K562 (cell line): Measurements from ENCODE around the gene SNRNP200. TPM values are rescaled to one million over a fixed set of nuclear protein-coding genes. Genes with fewer than 3 reads are reported as not detected.

ENCODE experiments used
- ARID4B ChIP-seq: sonication (generic); formaldehyde crosslinking; IDR thresholded peaks from 2 replicates; pipeline ENCODE4 v1.8.0; 2022; ENCODE audit warnings: mild to moderate bottlenecking, missing genetic modification reagents
- BMI1 ChIP-seq: fragments of 150-350 bp; IDR thresholded peaks from 2 replicates; pipeline ENCODE4 v1.6.1; 2014; ENCODE audit warnings: low read length
- ETV6 ChIP-seq, 3 experiments: fragments of 150-350 bp in 1 of 3; sonication (generic) in 1 of 3; formaldehyde crosslinking in 1 of 3; IDR thresholded peaks; 2 replicates each; pipeline versions ENCODE4 v1.6.1 to v1.8.0; 2014 to 2022; ENCODE audit warnings: borderline replicate concordance in 2 of 3, low read depth in 2 of 3, antibody characterized with exemption in 1 of 3, low read length in 1 of 3, mild to moderate bottlenecking in 1 of 3, missing genetic modification reagents in 1 of 3
- HCFC1 ChIP-seq: IDR thresholded peaks from 2 replicates; pipeline ENCODE4 v1.6.1; 2012; ENCODE audit warnings: low read depth, low read length, improper control_type of control experiment
- HMBOX1 ChIP-seq: sonication (generic); IDR thresholded peaks from 2 replicates; pipeline ENCODE4 v1.6.1; 2016
- KAT7 ChIP-seq: sonication (generic); formaldehyde crosslinking; IDR thresholded peaks from 2 replicates; pipeline ENCODE4 v1.8.0; 2022; ENCODE audit warnings: missing genetic modification reagents, mild to moderate bottlenecking, borderline replicate concordance
- KDM4B ChIP-seq, 2 experiments: fragments of 450-650 bp in 1 of 2; sonication (generic) in 1 of 2; IDR thresholded peaks; 2 replicates each; pipeline ENCODE4 v1.6.1; 2016 to 2017; ENCODE audit warnings: borderline replicate concordance in 2 of 2, antibody characterized with exemption in 1 of 2, low read depth in 1 of 2, mild to moderate bottlenecking in 1 of 2
- MAFF ChIP-seq: IDR thresholded peaks from 2 replicates; pipeline ENCODE4 v1.6.1; 2012; ENCODE audit warnings: low read length, improper control_type of control experiment
- MNT ChIP-seq, 2 experiments: fragments of 450-650 bp; conservative IDR thresholded peaks; 2 replicates each; pipeline ENCODE4 v1.6.1; 2017; ENCODE audit warnings: mild to moderate bottlenecking in 2 of 2, moderate library complexity in 2 of 2
- NFATC3 ChIP-seq: fragments of 450-650 bp; IDR thresholded peaks from 2 replicates; pipeline ENCODE4 v1.6.1; 2017; ENCODE audit warnings: mild to moderate bottlenecking
- NFXL1 ChIP-seq: fragments of 450-650 bp; formaldehyde crosslinking; IDR thresholded peaks from 2 replicates; pipeline ENCODE4 v1.4.0; 2021; ENCODE audit warnings: mild to moderate bottlenecking
- NKRF ChIP-seq: fragments of 450-650 bp; IDR thresholded peaks from 2 replicates; pipeline ENCODE4 v1.6.1; 2016; ENCODE audit warnings: borderline replicate concordance
- PML ChIP-seq: IDR thresholded peaks from 2 replicates; pipeline ENCODE4 v1.6.1; 2012; ENCODE audit warnings: low read length, inconsistent platforms
- SMARCB1 ChIP-seq: IDR thresholded peaks from 2 replicates; pipeline ENCODE4 v1.6.1; 2011; ENCODE audit warnings: improper control_type of control experiment, low read depth; ENCODE audit not compliant: insufficient read length
- SMARCE1 ChIP-seq: fragments of 450-650 bp; IDR thresholded peaks from 2 replicates; pipeline ENCODE4 v1.7.1; 2016; ENCODE audit warnings: mild to moderate bottlenecking
- ZNF253 ChIP-seq: fragments of 250-450 bp; sonication (Bioruptor Pico); conservative IDR thresholded peaks from 2 replicates; pipeline ENCODE4 v1.6.1; 2021; ENCODE audit warnings: mild to moderate bottlenecking
- ZNF436 ChIP-seq: fragments of 250-450, 450-650 bp; sonication (Bioruptor Pico); formaldehyde crosslinking; IDR thresholded peaks from 2 replicates; pipeline ENCODE4 v1.7.0; 2020; ENCODE audit warnings: mild to moderate bottlenecking
- ZNF699 ChIP-seq: fragments of 250-450 bp; sonication (Bioruptor Pico); IDR thresholded peaks from 2 replicates; pipeline ENCODE4 v1.8.0; 2021; ENCODE audit warnings: mild to moderate bottlenecking, moderate library complexity; ENCODE audit not compliant: insufficient replicate concordance
- polyA plus RNA-seq, 8 experiments: library from polyadenylated mRNA; depleted of rRNA in 4 of 8; stranded (reverse) in 5 of 8; unstranded in 3 of 8; fragments of >200 nt; fragmentation: Nextera tagmentation in 2 of 8; fragmentation: Illumina TruSeq in 1 of 8; extraction: Ambion mirVana in 2 of 8; extraction: Trizol in 1 of 8; gene quantifications; 2 replicates each; pipeline versions ENCODE4 v1.2.1 to v1.2.3, GENCODE V29; 2011 to 2014; ENCODE audit warnings: inconsistent platforms in 1 of 8, missing spikeins in 1 of 8
- total RNA-seq, 7 experiments: library from RNA; depleted of rRNA in 6 of 7; stranded (reverse); fragments of >200 nt in 6 of 7; fragmentation: Illumina TruSeq in 2 of 7; extraction: Trizol in 2 of 7; gene quantifications; 2 replicates each; pipeline versions ENCODE4 v1.2.1 to v1.2.3, GENCODE V29; 2011 to 2021; ENCODE audit warnings: low replicate concordance in 1 of 7

Gene SNRNP200
- total and polyA plus RNA-seq, 9 of the 15 experiments (the other 6 are each of a cell fraction or from before 2014, with no cell fraction given): 76.1 to 231 (median 155) TPM

- no peak for TF ChIP-seq HMBOX1
- TF ChIP-seq NFATC3: no peak
- TF ChIP-seq KDM4B (IDR thresholded peaks at IDR 0.05; ENCODE audit: borderline replicate concordance in 2 of 2, low read depth in 1 of 2): peak in 1 of 2 experiments; percentile 83; a peak in 1 of 4 replicates
- TF ChIP-seq BMI1: no peak
- no peak for TF ChIP-seq SMARCB1
- TF ChIP-seq PML: 0 out of 2 replicates have a peak, but pooled peaks have one; percentile 26
- TF ChIP-seq ETV6 (IDR thresholded peaks at IDR 0.05; ENCODE audit: borderline replicate concordance in 1 of 2, low read depth in 2 of 2, low read length in 1 of 2): no peak
- no peak for TF ChIP-seq ETV6 (CRISPR knock-in tag; IDR thresholded peaks at IDR 0.05; ENCODE audit: borderline replicate concordance)
- no peak; the same call in 1 of the 2 replicates for TF ChIP-seq MAFF
- TF ChIP-seq NFXL1: no peak
- peak; percentile 98 for TF ChIP-seq HCFC1
- TF ChIP-seq NKRF: peak; percentile 92
- peak; percentile 87 for TF ChIP-seq ARID4B
- TF ChIP-seq KAT7 (CRISPR knock-in tag): peak; percentile 68; the same call in 1 of the 2 replicates
- TF ChIP-seq SMARCE1: no peak
- peak; percentile 80 to 91 for TF ChIP-seq MNT (conservative IDR thresholded peaks at IDR 0.05)
- no peak for TF ChIP-seq ZNF436 (CRISPR knock-in tag)
- no peak for TF ChIP-seq ZNF699 (CRISPR knock-in tag)
- no peak for TF ChIP-seq ZNF253 (CRISPR knock-in tag)
These were observed 39.3 kb downstream of the SNRNP200 start, which contains the start of the genes CIAO1 and TMEM127 (continued) for GRCh38 chr2:96265840-96266679.
